ENCODE data around the gene BEAN1. TPM values are rescaled to one million over a fixed set of nuclear protein-coding genes. Genes with fewer than 3 reads are reported as not detected.
A peak's percentile ranks its signal among the peaks of the same experiment; 100 is the strongest.

The BEAN1 gene
- total RNA-seq, 4 donors from 2014 or later = 0.23 to 0.50 TPM; not detected in 2

GRCh38 chr16:66400503-66401380 is 26.4 kb upstream of the BEAN1 start:
- H3K27me3 ChIP-seq = peaks cover 0 to 4% (median 0%) of the 10 kb centered on the region in 4 donors
- H3K27ac ChIP-seq (replicated peaks in 1 of 4) = peak overlapping the region in 3 of 4 donors; percentile 4 to 37 (median 4)
- no peak for TF ChIP-seq CTCF (IDR thresholded peaks at IDR 0.05)
- TF ChIP-seq EP300 (IDR thresholded peaks at IDR 0.05) = no peak
- no peak for TF ChIP-seq POLR2A (IDR thresholded peaks at IDR 0.05; ENCODE audit: low read depth)
- no peak for TF ChIP-seq POLR2AphosphoS5 (IDR thresholded peaks at IDR 0.05)
- H3K4me1 ChIP-seq = peaks cover 17 to 26% (median 20%) of the 10 kb centered on the region in 4 donors
- 91% methylated on average over 6 of the region's 20 CpGs for WGBS
- peaks cover 0 to 70% (median 8%) of the 10 kb centered on the region in 4 donors for H3K36me3 ChIP-seq
- H3K9me3 ChIP-seq = no peaks in the 10 kb centered on the region
- intact Hi-C loops (cut with DNase I) = no loop called here
- H3K4me3 ChIP-seq = no peak overlapping the region
- no peak for DNase-seq (ENCODE audit: extremely low spot score)

GRCh38 chr16:66401610-66402009 is 25.5 kb upstream of the BEAN1 start:
- Histone ChIP-seq H3K9me3 (no peaks in the 10 kb centered on the region), H3K4me1 (peaks cover 17 to 31% (median 24%) of the 10 kb centered on the region in 4 donors), H3K4me3 (no peak overlapping the region), H3K27me3 (peaks cover 0 to 10% (median 0%) of the 10 kb centered on the region in 4 donors), H3K36me3 (peaks cover 0 to 61% (median 8%) of the 10 kb centered on the region in 4 donors), H3K27ac (replicated peaks in 1 of 4) (peak overlapping the region in 2 of 4 donors; percentile 4 to 9)
- intact Hi-C loops (cut with DNase I) = no loop called here
- no peak for DNase-seq (ENCODE audit: extremely low spot score)
- TF ChIP-seq CTCF (IDR thresholded peaks at IDR 0.05) = no peak
- TF ChIP-seq EP300 (IDR thresholded peaks at IDR 0.05) = no peak
- TF ChIP-seq POLR2A (IDR thresholded peaks at IDR 0.05; ENCODE audit: low read depth) = no peak
- TF ChIP-seq POLR2AphosphoS5 (IDR thresholded peaks at IDR 0.05) = no peak
- 70% methylated on average over 7 of the region's 11 CpGs for WGBS

- Histone ChIP-seq H3K36me3 (peaks cover 0 to 56% (median 8%) of the 10 kb centered on the region in 4 donors), H3K9me3 (no peaks in the 10 kb centered on the region), H3K4me1 (peaks cover 20 to 36% (median 30%) of the 10 kb centered on the region in 4 donors), H3K27ac (replicated peaks in 1 of 4) (no peak overlapping the region), H3K27me3 (peaks cover 0 to 10% (median 0%) of the 10 kb centered on the region in 4 donors), H3K4me3 (no peak overlapping the region)
- intact Hi-C loops (cut with DNase I) = no loop called here
- TF ChIP-seq POLR2AphosphoS5 (IDR thresholded peaks at IDR 0.05) (no peak), EP300 (IDR thresholded peaks at IDR 0.05) (no peak), CTCF (IDR thresholded peaks at IDR 0.05) (no peak), POLR2A (IDR thresholded peaks at IDR 0.05; ENCODE audit: low read depth) (no peak)
- DNase-seq (ENCODE audit: extremely low spot score) = no peak
- WGBS = 85% methylated on average over 9 of the region's 12 CpGs
Observed at GRCh38 chr16:66402166-66402565, 24.9 kb upstream of the BEAN1 start.

- DNase-seq (ENCODE audit: extremely low spot score) = no peak
- intact Hi-C loops (cut with DNase I) = no loop called here
- WGBS = 91% methylated on average over 57 of the region's 61 CpGs
Observed at GRCh38 chr16:66402591-66403230, 24.4 kb upstream of the BEAN1 start.

More at GRCh38 chr16:66402591-66403230, 24.4 kb upstream of the BEAN1 start:
- TF ChIP-seq POLR2AphosphoS5 (IDR thresholded peaks at IDR 0.05) (no peak), POLR2A (IDR thresholded peaks at IDR 0.05; ENCODE audit: low read depth) (no peak), EP300 (IDR thresholded peaks at IDR 0.05) (no peak), CTCF (IDR thresholded peaks at IDR 0.05) (no peak)
- peaks cover 22 to 36% (median 32%) of the 10 kb centered on the region in 4 donors for H3K4me1 ChIP-seq
- no peak overlapping the region for H3K27ac ChIP-seq (replicated peaks in 1 of 4)
- no peaks in the 10 kb centered on the region for H3K9me3 ChIP-seq
- H3K4me3 ChIP-seq = no peak overlapping the region
- peaks cover 0 to 50% (median 8%) of the 10 kb centered on the region in 4 donors for H3K36me3 ChIP-seq
- peaks cover 0 to 10% (median 0%) of the 10 kb centered on the region in 4 donors for H3K27me3 ChIP-seq
